Effector memory CD8-positive, alpha-beta T cell (primary cell): ENCODE results near the gene LMAN1L.

Source experiments
- ATAC-seq: fragments of 150-1000 bp; cut with Tn5 transposase; replicated peaks from 2 replicates; pipeline ENCODE4 v1.10.0; 2021; ENCODE audit warnings: mild to moderate bottlenecking, moderate library complexity
- DNase-seq, 3 experiments: peaks; one replicate each; pipeline ENCODE4 v3.0.0; 2021
- H3K27ac Mint-ChIP-seq, 2 donors: one replicate each; pipeline ENCODE4 v1.8.0; 2022; ENCODE audit warnings: mild to moderate bottlenecking in 2 of 2, mixed read lengths in 2 of 2, moderate library complexity in 2 of 2
- H3K27me3 Mint-ChIP-seq, 2 donors: one replicate each; pipeline ENCODE4 v1.8.0; 2022; ENCODE audit warnings: mixed read lengths in 2 of 2
- H3K36me3 Mint-ChIP-seq: one replicate; pipeline ENCODE4 v1.8.0; 2022; ENCODE audit warnings: mild to moderate bottlenecking, moderate library complexity, mixed read lengths; ENCODE audit not compliant: insufficient read depth
- H3K4me1 Mint-ChIP-seq, 2 donors: one replicate each; pipeline ENCODE4 v1.8.0; 2022; ENCODE audit warnings: low read depth in 2 of 2, mixed read lengths in 2 of 2
- H3K4me3 Mint-ChIP-seq, 2 donors: one replicate each; pipeline ENCODE4 v1.8.0; 2022; ENCODE audit warnings: mild to moderate bottlenecking in 2 of 2, mixed read lengths in 2 of 2, moderate library complexity in 2 of 2
- H3K9me3 Mint-ChIP-seq, 2 donors: one replicate each; pipeline ENCODE4 v1.8.0; 2022; ENCODE audit warnings: mixed read lengths in 2 of 2

Gene LMAN1L

GRCh38 chr15:74821091-74821789 lies 8.6 kb downstream of the LMAN1L start:
- DNase-seq (no peak), ATAC-seq (no peak)
- no peak overlapping the region for H3K4me3 Mint-ChIP-seq
- no peaks in the 10 kb centered on the region for H3K36me3 Mint-ChIP-seq
- no peaks in the 10 kb centered on the region for H3K9me3 Mint-ChIP-seq
- no peak overlapping the region for H3K27ac Mint-ChIP-seq
- peaks cover 6 to 46% of the 10 kb centered on the region in 2 donors for H3K27me3 Mint-ChIP-seq
- H3K4me1 Mint-ChIP-seq = peaks cover 10 to 11% of the 10 kb centered on the region in 2 donors

DNA sequence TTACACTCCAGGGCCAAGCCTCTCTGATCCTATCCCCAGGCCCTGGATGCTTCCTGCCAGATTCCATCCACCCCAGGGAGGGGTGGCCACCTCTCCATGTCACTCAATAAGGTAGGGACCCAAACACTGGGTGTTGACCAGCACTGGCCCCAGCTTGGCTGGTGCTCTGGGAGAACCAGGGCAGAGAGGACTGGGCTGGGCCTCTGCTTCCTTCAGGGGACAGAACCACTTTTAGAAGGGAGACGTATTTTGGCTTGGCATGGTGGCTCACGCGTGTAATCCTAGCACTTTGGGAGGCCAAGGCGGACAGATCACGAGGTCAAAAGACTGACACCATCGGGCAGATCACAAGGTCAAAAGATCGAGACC lies 9.1 kb downstream of the LMAN1L start:
- H3K4me3 Mint-ChIP-seq = no peak overlapping the region
- H3K4me1 Mint-ChIP-seq = peaks cover 10 to 13% of the 10 kb centered on the region in 2 donors
- H3K36me3 Mint-ChIP-seq = peaks cover 3% of the 10 kb centered on the region
- DNase-seq (no peak), ATAC-seq (no peak)
- H3K27me3 Mint-ChIP-seq = peaks cover 10 to 52% of the 10 kb centered on the region in 2 donors
- no peak overlapping the region for H3K27ac Mint-ChIP-seq
- no peaks in the 10 kb centered on the region for H3K9me3 Mint-ChIP-seq

DNA sequence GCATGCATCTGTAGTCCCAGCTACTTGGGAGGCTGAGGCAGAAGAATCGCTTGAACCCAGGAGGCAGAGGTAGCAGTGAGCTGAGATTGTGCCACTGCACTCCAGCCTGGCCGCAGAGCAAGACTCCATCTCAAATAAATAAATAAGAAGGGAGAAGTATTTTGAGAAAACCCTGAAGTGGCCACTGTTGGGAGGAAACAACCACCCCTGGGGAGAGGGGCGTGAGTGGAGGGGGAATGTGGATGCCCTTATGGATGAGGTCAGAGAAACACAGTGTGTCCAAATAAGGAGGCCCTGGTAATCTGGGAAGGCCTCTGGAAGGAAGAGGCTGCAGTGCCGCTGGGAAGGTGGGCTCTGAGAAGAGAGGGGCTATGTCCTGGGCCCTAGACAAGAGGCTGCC lies 9.6 kb downstream of the LMAN1L start:
- Mint-ChIP-seq H3K27ac (no peak overlapping the region), H3K27me3 (peaks cover 15 to 53% of the 10 kb centered on the region in 2 donors), H3K36me3 (peaks cover 3% of the 10 kb centered on the region), H3K9me3 (no peaks in the 10 kb centered on the region), H3K4me3 (no peak overlapping the region), H3K4me1 (peaks cover 10 to 15% of the 10 kb centered on the region in 2 donors)
- no peak for ATAC-seq
- no peak for DNase-seq

DNA sequence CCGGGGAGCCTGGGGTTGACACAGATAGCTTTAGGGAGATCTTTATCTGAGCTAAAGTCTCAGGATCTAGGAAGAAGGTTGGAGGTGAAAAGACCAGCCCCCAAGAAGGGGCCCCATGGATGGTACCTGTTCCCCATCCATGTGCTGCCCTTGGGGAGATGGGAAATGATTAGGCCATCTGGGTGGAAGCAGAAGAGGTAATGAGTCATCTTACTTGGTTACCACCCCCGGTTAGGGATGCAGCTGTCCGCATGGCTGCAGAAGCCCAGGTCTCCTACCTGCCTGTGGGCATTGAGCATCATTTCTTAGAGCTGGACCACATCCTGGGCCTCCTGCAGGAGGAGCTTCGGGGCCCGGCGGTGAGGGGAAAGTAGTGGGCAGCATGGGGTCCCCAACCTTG lies 10.7 kb downstream of the LMAN1L start:
- Mint-ChIP-seq H3K27me3 (peaks cover 26 to 62% of the 10 kb centered on the region in 2 donors), H3K36me3 (peaks cover 3% of the 10 kb centered on the region), H3K4me3 (no peak overlapping the region), H3K4me1 (peaks cover 10 to 13% of the 10 kb centered on the region in 2 donors), H3K9me3 (no peaks in the 10 kb centered on the region), H3K27ac (no peak overlapping the region)
- DNase-seq = no peak
- ATAC-seq = no peak

DNA sequence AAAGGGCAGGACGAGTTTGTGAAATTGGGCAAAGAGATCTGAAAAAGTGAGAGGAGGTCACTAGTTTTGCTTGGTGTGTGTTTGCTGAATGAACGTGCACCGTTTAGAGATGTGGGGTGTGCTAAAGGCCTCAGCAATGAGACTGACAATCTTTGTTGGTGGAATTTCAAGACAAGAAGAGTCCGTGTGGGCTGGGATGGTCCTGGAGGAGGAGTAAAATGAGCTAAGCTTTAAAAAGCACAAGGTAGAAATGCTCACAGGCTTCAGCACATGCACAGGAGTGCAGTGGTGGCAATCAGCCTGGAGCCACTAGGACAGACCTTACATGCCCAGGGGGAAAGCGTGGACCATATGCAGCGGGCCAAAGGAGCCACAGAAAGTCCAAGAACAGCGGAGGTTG lies 12.3 kb downstream of the LMAN1L start:
- Mint-ChIP-seq H3K4me3 (no peak overlapping the region), H3K36me3 (peaks cover 3% of the 10 kb centered on the region), H3K9me3 (no peaks in the 10 kb centered on the region), H3K27ac (no peak overlapping the region), H3K27me3 (peaks cover 27 to 64% of the 10 kb centered on the region in 2 donors), H3K4me1 (peaks cover 0 to 4% of the 10 kb centered on the region in 2 donors)
- DNase-seq (no peak), ATAC-seq (no peak)

- DNase-seq = no peak
- H3K27me3 Mint-ChIP-seq = peaks cover 27 to 64% of the 10 kb centered on the region in 2 donors
Observed at GRCh38 chr15:74825866-74826265, 13.2 kb downstream of the LMAN1L start.

GRCh38 chr15:74826364-74826819 lies 13.8 kb downstream of the LMAN1L start, which contains the start of gene CPLX3:
TSS of gene CPLX3 (plus strand) at chr15:74826627. CDS start at chr15:74826704, 77 bp downstream.
- H3K9me3 Mint-ChIP-seq = no peaks in the 10 kb centered on the region
- H3K4me3 Mint-ChIP-seq = no peak within 1 kb of the TSS
- H3K4me1 Mint-ChIP-seq = peaks cover 0 to 4% of the 10 kb centered on the region in 2 donors
- ATAC-seq (peak; percentile 78), DNase-seq (peak; percentile 41 to 47 (median 47))
- no peak within 1 kb of the TSS for H3K27ac Mint-ChIP-seq
- H3K27me3 Mint-ChIP-seq = peaks cover 27 to 64% of the 10 kb centered on the region in 2 donors
- peaks cover 3% of the 10 kb centered on the region for H3K36me3 Mint-ChIP-seq

More at GRCh38 chr15:74825866-74826265, 13.2 kb downstream of the LMAN1L start:
- no peak overlapping the region for H3K4me3 Mint-ChIP-seq
- peaks cover 0 to 4% of the 10 kb centered on the region in 2 donors for H3K4me1 Mint-ChIP-seq
- no peaks in the 10 kb centered on the region for H3K9me3 Mint-ChIP-seq
- H3K36me3 Mint-ChIP-seq = peaks cover 3% of the 10 kb centered on the region
- H3K27ac Mint-ChIP-seq = no peak overlapping the region
- no peak for ATAC-seq

DNA sequence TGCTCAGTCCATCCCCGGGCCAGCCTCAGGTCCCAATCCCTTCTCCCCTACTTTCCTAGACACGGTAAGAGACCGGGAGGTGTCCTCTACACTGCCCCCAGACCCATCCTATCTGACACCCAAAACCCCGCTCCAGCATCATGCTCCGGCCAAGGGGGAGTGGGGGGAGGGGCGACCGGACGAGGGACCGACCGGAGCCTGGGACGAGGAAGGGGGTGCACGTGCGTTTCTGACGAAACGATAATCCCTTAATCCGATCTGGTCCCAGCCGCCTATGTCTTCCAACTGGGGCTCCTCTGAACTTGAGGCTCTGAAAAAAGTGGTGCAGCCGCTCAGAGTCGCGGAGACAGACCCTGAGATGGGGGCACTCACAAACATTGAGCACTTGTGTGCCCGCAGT lies 14.3 kb downstream of the LMAN1L start:
- no peak for ATAC-seq
- peaks cover 3% of the 10 kb centered on the region for H3K36me3 Mint-ChIP-seq
- peaks cover 0 to 4% of the 10 kb centered on the region in 2 donors for H3K4me1 Mint-ChIP-seq
- H3K27ac Mint-ChIP-seq = no peak overlapping the region
- no peak overlapping the region for H3K4me3 Mint-ChIP-seq
- peaks cover 27 to 64% of the 10 kb centered on the region in 2 donors for H3K27me3 Mint-ChIP-seq
- DNase-seq = no peak
- H3K9me3 Mint-ChIP-seq = no peaks in the 10 kb centered on the region

GRCh38 chr15:74827614-74828013 lies 15.0 kb downstream of the LMAN1L start:
- ATAC-seq (no peak), DNase-seq (no peak)
- H3K27me3 Mint-ChIP-seq = peaks cover 27 to 64% of the 10 kb centered on the region in 2 donors
- no peaks in the 10 kb centered on the region for H3K9me3 Mint-ChIP-seq
- no peak overlapping the region for H3K27ac Mint-ChIP-seq
- peaks cover 3% of the 10 kb centered on the region for H3K36me3 Mint-ChIP-seq
- peaks cover 0 to 4% of the 10 kb centered on the region in 2 donors for H3K4me1 Mint-ChIP-seq
- no peak overlapping the region for H3K4me3 Mint-ChIP-seq

GRCh38 chr15:74828835-74829234 lies 16.2 kb downstream of the LMAN1L start:
- no peak overlapping the region for H3K4me3 Mint-ChIP-seq
- H3K27me3 Mint-ChIP-seq = peaks cover 25 to 61% of the 10 kb centered on the region in 2 donors
- no peak for DNase-seq
- peaks cover 3% of the 10 kb centered on the region for H3K36me3 Mint-ChIP-seq
- no peak overlapping the region for H3K27ac Mint-ChIP-seq
- ATAC-seq = no peak
- peaks cover 0 to 7% of the 10 kb centered on the region in 2 donors for H3K4me1 Mint-ChIP-seq
- H3K9me3 Mint-ChIP-seq = no peaks in the 10 kb centered on the region

DNA sequence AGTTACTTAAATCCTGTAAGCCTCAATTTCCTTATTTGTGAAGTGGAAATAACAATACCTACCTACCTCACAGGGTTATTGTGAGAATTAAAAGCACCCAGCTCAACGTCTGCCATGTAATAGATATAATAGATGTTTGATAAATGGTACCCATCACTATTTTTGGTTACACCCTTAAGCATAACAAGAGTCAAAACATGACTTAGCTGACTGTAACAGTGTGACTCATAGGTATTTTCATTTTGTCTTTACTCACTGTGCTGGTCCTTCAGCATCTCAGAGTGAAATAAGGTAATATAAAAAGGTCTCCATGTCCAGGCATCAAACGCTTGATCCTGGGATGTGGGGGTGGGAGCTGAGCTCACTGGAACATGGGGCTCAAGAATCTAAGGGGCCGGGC lies 16.9 kb downstream of the LMAN1L start:
- H3K4me3 Mint-ChIP-seq = no peak overlapping the region
- no peaks in the 10 kb centered on the region for H3K9me3 Mint-ChIP-seq
- ATAC-seq = no peak
- no peak for DNase-seq
- H3K4me1 Mint-ChIP-seq = peaks cover 0 to 7% of the 10 kb centered on the region in 2 donors
- peaks cover 3% of the 10 kb centered on the region for H3K36me3 Mint-ChIP-seq
- peaks cover 21 to 55% of the 10 kb centered on the region in 2 donors for H3K27me3 Mint-ChIP-seq
- H3K27ac Mint-ChIP-seq = no peak overlapping the region

DNA sequence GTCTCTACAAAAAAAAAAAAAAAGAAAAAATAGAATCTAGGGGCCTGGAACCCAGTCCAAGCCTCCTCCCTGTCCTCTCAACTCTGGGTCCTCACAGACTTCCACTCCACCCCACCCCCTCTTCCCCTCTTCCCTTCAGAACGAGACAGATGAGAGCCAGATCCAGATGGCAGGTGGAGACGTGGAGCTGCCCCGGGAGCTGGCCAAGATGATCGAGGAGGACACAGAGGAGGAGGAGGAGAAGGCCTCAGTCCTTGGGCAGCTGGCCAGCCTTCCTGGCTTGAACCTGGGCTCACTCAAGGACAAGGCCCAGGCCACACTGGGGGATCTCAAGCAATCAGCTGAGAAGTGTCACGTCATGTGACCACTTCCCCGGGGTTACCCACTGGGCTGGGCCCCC lies 17.4 kb downstream of the LMAN1L start:
- Mint-ChIP-seq H3K36me3 (peaks cover 3% of the 10 kb centered on the region), H3K4me3 (no peak overlapping the region), H3K4me1 (peaks cover 0 to 7% of the 10 kb centered on the region in 2 donors), H3K27me3 (peaks cover 21 to 54% of the 10 kb centered on the region in 2 donors), H3K9me3 (no peaks in the 10 kb centered on the region), H3K27ac (no peak overlapping the region)
- DNase-seq (no peak), ATAC-seq (no peak)

- Mint-ChIP-seq H3K4me3 (no peak overlapping the region), H3K4me1 (peaks cover 0 to 9% of the 10 kb centered on the region in 2 donors), H3K36me3 (peaks cover 3% of the 10 kb centered on the region), H3K27ac (no peak overlapping the region), H3K27me3 (peaks cover 21 to 46% of the 10 kb centered on the region in 2 donors), H3K9me3 (no peaks in the 10 kb centered on the region)
- no peak for ATAC-seq
- DNase-seq = no peak
Observed at GRCh38 chr15:74830868-74831267, 18.2 kb downstream of the LMAN1L start.

DNA sequence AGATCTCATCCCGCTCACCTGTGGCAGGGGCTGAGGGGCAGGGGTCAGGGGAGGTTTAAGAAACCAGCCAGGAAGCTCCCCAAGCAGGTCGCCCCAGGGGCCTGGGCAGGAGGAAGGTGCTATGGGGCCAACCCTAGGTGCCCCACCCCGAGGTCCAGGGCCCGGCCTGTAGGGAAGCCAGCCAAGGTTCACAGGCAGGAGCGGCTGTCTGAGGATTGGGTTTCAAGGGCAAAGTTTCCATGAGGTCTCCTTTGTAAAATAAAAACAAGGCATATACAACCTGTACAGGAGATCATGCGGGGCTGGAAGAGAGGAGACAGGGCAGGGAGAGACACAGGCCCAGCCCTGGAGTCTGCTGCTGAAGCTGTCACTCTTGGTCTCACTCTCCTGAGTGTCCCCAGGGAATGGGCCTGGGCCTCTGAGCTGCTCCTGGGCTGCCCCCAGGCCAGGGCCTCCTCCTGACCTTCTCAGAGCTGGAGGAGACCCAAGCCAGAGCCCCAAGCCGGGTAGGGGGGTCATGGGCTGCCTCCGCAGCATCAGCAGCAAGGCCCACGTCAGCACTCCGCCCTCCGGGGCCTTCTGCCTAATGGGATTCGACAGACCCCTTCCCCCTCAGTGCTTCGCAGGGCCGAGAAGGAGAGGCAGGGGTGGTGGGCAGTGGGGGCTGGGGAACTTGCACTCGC lies 19.3 kb downstream of the LMAN1L start:
- DNase-seq (no peak), ATAC-seq (no peak)
- no peaks in the 10 kb centered on the region for H3K9me3 Mint-ChIP-seq
- no peak overlapping the region for H3K27ac Mint-ChIP-seq
- H3K36me3 Mint-ChIP-seq = no peaks in the 10 kb centered on the region
- no peak overlapping the region for H3K4me3 Mint-ChIP-seq
- peaks cover 0 to 5% of the 10 kb centered on the region in 2 donors for H3K4me1 Mint-ChIP-seq
- H3K27me3 Mint-ChIP-seq = peaks cover 15 to 37% of the 10 kb centered on the region in 2 donors
